HG02642 (cell line): ENCODE results near the gene CDKAL1.

Experiments used
- ATAC-seq: cut with Tn5 transposase; IDR thresholded peaks from one replicate; pipeline ENCODE4 v1.9.1; 2021; ENCODE audit warnings: mild to moderate bottlenecking; ENCODE audit not compliant: unreplicated experiment, poor library complexity

CDKAL1 gene

DNA sequence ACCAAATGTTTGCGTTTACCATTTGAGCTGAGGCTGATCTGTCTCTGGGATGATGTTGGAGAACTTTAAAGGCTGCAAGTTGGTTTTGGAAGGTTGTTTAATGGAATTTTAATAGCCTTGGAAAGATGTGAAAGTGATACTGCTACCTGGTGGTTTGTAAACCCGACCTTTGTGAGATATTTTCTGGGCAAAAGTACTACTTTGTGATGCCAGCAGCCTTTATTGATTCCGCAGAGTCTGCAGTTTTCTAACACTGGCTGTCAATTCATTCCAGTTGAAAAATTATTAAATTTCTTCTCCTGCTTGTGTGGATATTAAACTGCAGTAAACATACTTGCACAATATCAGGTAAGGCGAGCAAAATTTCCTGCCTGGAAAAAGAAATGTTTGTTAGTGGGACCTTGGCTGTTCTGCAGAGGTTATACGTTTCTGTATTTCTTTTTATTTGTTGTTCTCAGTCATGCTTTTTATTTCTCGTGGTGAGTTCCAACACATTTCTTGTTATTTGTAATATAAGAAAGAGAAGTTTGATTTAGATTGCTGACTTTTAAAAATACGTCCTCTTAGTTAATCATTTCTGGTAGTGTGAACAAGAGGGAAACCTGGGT lies 322.5 kb downstream of the CDKAL1 start:
- no peak for ATAC-seq

DNA sequence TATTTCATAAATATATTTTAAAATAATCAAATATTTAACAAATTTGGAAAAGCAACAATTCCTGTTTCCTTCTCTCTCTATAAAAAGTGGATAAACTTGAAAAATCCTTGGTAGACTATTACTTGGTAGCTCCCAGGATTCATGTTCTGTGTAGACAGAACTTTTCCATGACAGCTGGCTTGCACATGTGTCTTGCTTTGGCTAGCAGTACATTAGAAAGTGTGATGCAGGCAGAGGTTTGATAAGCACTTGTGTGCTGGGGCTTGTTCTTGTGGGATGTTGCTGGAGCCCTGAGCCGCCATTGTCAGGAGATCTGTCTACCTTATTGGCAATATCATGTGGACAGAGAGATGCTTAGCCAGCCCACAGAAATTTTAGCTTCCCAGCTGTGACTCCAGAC lies 327.2 kb downstream of the CDKAL1 start:
- no peak for ATAC-seq

DNA sequence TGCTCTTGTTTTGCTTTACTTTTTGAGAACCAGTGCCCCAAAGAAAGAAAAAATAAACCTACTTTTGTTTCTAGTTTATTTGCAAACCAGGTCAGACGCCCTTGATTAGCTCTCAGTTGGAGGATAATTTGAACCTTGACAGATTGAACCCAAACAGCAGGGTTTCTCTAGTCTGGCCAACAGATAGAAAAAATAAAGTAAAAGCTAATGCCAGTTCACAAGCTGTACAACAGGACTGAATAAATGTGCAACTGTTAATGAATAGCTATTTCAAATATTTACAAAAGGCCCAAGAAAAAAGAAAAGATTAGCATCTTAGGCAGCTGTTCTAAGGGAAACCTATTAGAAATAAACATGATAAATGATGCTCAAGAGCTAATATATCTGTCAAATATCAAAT lies 331.8 kb downstream of the CDKAL1 start:
- ATAC-seq, result no peak

DNA sequence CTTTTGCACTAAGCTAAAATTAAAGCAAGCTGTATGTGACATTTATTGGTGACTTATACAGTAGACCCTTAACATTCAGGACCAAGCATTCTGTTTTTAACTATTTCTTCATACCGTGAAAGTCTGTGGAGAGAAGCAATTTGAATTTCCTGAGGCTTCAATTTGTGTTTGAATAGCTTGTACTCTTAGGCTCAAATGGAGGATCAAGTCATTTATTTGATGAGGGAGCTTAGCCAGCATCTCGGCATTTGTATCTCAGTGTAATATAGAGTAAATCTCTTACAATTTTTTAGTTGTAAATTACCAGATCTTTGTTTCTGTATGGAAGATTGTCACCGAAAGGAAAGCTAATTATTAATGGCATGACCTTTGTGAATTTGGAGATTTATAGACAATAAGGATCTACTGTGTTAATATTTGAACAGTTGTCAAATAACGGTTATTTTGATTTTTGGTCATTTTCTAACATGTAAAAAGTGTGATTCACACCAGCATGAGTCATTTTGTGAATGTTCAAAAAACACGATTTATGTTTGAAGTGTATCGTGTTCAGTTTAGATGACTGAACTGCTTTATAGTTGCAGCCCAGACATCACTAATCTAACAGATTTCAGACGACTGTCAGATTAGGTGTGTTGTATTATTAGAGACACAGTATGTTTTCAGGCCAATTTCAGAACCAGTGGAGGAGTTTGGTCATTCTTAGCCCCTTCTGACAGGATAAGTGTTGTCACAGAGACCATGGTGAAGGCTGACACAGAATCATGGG lies 332.9 kb downstream of the CDKAL1 start:
- no peak for ATAC-seq

DNA sequence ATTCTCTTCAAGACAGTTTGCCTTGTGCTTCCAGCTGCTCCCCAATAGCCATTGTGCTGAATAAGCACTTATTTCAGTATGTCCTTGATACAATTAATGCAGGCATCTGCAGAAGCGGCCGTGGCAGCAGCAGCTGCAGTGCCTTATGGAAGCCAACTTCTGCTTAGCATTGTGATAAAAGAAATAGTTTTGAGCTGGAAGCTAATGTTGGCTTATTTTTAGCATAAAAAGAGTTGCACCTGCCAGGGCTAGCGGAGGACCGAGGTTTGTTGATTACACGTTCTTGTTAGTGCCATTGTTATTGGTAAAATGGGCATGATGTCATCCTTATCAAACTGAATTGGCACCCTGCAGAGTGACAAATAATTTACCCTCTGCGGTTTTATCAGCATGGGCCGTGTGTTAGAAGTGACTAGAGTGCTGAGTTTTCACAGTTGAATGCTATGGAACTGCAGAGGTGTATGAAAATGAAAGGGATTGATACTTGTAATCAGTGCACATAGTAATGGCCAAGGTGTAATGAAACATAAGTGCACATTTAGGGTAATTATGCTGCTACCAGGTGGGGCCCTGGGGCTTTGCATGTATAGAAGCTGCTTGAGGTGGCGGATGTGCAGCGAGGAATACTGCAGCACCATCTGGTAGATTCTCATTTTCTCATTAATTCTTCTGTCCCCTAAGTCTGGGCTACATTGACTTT lies 334.3 kb downstream of the CDKAL1 start:
- ATAC-seq, result no peak

DNA sequence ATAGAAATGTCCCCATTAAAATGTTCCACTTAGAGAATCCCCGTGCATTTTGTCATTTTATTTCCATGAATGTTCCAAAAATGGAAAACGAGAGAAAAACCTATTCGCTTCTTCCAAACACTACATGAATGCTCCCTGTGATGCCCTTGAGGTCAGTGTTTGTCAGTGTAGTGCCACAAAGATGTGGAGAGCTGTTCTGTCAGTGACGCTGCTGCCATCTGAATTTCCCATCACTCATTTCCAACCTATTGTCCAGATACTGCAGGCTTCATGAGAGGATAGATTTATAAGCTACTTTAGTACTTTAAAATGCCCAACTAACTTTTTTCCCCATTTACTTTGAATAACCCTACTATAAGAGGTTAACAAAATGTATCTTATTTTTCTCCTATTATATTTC lies 335.8 kb downstream of the CDKAL1 start:
- no peak for ATAC-seq

DNA sequence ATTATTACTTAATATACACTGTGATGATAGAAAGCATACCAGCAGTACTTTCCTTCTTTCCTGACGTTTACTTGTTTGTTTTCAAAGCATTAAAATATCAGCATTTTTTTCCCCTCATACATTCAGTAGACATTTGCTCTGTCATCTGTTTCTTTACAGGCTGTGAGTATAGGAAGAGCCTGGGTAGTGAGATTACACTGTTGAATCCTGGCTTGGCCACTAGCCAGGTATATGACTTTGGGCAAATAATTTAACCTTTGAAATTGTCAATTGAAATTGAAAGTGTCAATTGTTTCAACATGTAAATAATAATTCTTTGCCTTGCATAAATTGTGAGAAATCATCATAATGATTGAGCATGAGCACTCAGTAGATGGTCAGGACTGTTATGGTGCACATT lies 336.2 kb downstream of the CDKAL1 start:
- ATAC-seq, result no peak

DNA sequence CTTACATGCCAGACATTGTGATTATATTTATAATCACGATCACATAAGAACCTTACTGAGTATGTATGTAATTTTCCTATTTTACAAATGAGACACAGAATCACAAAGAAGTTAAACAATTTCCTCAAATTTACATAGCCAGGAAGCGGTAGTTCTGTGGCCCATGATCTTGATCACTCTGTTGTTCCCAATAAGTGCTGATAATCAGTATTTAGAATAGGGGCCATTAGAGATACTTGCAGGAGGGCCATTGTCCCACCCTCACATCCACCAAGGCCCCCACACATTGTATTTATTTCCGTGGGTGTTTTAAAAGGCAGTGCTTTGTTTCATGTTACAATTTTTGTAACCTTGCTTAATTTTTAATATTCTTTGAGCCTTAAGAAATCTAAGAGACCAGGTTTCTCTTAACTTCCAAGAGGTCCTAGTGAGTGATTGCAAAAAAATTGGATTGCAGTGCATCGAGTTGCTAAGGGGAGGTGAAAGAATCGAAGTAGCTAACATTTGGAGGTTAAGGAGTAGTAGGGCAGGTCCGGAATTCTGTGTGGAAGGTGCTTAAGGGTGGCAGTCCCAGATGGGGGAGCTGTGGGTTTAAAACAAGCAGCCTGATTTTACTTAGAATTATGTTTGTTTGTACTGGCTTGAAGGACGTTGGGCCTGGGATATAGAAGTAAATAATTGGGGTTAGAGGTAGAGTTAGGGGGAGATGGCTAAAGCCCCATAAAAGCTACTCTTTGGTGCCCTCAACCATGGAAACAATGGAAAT lies 339.4 kb downstream of the CDKAL1 start:
- no peak for ATAC-seq

DNA sequence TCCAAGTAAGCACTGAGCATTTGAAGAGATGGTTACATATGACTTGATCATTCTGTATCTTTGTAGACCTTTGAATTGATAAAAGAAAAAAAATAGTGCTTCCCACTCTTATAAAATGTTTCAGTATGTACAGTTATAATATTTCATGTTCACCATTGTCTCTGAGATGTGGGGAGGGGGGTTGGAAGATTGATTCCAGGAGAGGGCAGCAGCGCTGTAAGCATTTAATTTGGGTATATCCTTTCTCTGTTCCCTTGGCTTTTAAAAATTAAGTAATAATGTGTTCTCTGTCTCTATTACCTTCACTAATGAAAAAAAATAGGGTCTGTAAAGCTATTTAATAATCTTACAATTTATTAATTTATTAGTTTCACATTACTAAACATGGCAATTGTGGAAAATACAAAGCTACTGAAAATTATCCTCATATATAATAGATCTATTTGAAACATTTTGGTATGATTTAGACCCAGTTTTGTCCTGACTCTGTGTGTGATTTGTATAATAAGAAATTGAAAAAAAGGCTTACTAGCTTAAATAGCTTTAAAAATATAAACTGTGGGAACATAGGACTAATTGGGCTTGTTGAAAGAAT lies 341.2 kb downstream of the CDKAL1 start:
- ATAC-seq, result no peak

DNA sequence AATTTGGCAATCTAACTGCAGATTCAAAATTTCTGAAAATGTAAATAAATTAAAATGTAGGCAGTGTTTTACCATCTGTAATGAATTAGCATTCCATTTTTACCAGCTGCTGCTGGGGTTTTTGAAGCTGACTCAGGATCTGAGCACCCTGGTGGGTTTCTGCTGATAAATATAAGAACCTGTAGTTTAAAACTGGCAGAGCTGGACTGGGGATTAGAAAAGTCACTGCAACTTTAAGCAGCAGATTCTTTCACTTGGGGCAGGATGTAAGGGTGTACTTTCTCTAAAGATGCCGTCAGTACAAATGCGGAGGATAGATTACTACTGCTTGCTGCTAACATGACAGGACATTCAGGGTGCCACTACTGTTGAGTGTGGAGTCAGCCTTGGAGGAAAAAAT lies 341.8 kb downstream of the CDKAL1 start:
- no peak for ATAC-seq

DNA sequence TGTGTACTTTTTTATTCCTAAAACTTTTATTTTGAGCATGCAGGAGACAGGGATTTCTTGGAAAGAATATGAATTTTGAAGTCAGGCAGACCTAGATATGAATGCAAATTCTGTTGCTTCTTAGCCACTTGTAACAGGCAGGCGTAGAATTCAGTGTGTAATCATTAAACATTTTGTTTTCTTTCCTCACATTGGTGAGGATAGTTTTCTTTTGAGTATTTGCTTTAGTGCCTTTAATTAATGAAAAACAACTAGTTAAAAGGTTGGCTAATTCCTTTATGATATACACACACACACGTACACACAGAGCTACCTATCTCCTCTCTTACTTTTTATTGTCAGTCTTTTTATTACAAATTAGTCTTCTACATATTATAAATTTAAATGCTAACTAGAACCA lies 342.3 kb downstream of the CDKAL1 start:
- no peak for ATAC-seq

DNA sequence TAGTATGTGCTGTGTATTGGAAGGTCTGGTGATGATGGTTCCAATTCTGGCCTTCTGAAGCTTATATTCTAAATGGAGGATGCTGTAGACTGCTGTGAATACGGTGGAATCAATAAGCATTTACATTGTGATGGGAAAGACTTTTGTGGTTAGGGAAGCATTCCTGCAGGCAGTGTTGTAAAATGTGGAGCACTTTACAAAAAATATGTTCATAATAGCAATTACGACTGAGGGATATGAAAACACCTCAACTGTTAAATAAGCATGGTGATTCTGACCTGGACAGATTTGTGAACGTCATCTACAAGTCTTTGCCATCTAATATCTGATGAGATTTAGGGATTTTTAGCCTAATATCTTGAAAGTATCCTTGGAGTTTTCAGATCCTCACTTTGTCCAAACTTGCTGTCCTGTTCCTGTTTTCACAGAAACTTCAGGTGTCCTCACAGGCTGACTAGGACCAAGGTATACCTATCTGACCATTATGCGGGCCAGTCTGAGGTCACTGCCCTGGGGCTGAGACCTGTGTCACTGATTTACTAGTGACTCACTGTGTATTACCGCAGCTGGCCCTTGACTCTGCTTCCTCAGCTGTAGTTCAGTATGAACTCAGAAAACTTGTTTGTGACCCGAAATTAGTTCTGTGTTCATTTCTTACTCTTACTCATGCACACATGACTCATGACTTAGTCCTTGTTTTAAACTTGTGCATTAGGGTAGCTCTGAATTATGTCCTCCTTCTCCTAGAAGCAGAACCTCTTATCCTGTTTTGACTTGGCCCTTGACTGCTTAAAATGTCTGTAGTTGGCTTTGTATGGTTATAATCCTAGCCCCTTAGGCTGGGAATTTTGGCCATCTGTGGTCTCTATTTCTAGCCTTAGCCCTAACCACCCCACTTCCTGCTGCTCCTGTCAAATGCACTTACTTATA lies 343.0 kb downstream of the CDKAL1 start:
- peak; percentile 98 for ATAC-seq

DNA sequence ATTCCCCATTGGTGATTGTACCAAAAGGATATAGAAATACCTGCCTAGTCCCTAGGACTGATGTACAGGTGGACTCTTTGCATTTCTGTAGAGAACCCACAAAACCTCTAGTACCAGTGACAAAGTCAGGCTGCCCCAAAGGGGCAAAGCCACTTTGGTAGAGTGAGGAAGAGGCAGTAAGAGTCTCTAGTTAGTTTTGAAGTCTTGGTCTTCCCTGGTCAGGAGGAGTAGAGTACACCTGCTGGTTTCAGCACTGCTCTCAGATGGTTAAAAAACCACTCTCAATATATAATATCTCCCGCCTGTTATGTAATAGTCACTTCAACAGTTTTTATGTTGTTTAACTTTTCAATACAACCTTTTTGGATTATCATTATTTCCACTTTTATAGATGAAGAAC lies 344.9 kb downstream of the CDKAL1 start:
- ATAC-seq, result no peak

DNA sequence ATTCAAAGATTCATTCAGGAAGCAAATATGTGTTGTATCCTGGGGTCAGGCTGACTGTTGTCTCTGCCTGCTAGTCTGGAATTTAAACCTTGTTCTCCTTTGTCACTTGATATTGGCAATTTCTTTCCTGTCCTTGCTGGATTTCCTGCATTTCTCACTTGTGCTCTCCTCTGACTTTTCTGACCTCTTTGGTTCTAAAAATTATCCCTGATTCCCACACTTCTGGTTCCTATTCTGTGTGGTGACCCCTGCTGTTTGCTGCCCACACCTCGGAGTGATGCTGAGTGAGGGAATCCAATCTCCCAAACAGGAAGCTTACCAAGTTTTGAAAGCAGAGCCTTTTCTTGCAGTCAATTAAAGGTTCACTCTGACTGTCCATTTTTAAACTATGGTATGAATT lies 345.3 kb downstream of the CDKAL1 start:
- no peak for ATAC-seq

DNA sequence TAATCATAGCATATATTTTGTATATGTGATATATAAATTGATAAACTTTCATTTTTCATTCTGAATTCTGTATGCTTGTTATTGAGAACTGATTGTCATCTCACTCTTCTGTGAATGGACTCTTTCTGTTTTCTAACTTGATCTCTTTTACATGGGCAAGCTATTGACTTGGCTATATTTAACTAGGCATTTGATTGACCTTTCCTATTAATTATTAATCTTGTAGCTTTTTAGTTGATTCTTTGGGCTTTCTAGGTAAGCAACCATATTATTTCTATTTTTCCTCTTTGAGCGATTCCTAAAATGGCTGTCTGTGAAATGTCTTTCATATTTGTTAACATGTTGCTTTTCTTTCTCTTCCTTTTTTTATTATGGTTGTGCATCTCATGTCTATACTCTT lies 347.1 kb downstream of the CDKAL1 start:
- ATAC-seq, result no peak

DNA sequence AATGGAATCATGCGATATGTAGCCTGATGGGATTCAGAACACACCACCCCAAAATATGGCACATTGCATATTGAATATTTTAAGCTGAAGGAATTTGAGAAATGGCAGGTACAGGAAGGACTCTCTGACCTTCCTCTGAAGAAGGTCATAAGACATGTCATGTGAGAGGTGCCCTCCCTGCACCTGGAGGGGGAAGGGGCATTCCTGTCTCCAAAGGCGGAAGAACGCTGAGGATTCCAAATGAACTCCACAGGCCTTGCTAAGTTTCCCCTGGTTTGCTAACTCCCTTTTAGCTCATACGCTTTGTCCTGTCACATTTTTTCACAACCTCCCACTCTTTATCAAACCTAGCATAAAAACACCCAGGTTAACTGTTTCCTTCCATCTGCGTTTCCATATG lies 347.8 kb downstream of the CDKAL1 start:
- ATAC-seq, result no peak

DNA sequence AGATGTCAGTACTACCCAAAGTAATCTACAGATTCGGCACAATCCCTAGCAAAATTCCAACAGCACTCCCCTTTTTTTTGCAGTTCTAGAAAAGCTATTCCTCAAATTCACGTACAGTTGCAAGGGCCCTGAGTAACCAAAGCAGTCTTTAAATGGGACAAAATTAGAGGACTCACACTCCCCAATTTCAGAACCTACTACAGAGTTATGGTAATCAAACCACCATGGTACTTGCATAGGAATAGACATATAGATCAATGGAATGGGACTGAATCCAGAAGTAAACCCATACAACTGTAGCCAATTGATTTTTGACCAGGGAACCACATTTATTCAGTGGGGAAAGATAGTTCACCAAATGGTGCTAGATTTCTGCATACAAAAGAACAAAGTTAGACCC lies 350.8 kb downstream of the CDKAL1 start:
- no peak for ATAC-seq

DNA sequence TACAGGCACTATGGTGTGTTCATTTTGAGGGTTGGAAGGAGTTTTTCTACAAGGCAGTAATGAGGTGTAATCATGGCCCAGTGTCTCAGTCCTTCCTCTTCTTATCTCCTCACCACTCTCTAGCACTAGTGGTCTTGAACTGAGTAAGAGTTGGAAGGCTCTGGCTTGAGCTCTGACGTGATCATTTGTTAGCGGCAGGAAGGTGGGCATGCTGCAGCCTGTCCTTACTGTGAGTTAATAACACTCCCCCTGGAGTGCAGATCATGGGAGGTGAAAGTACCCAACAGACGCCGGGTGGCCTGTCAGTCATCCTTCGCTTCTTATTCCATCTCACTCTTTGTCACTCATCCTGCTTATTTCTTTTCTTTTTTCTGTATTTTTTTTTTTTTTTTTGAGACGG lies 356.9 kb downstream of the CDKAL1 start:
- ATAC-seq, result no peak

DNA sequence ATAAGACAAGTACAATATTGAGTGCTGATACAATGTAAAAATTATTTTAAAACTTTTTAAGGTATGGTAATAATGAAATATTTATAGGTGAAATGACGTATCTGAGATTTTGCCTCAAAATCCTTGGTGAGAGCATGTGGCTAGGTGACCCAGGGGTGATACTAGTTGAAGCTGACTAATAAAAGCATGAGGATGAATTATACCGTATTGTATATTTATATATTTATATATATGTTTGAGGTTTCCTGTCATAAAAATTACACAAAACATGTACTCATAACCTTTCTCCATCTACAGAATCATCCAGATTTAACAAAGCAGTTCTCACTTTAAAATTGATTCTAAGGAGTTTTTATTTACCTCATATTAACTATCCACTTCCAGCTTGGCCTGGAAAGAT lies 358.1 kb downstream of the CDKAL1 start:
- ATAC-seq, result no peak

DNA sequence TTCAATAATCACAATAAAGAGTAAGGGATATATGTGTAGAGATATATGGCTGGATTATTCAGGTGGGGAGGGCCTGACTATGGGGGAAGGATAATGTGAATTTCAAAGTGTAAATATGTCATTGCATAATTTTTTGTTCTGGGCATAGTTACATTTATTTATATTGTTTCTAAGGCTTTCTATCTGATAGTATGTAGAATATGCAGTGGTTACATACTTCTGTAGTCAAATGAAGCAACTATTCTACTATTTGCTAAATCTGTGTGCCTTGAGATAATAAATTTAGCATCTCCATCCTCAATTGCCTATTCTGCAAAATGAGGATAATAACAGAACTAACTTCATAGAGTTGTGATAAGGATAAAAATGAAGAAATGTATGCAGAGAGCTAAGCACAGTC lies 359.2 kb downstream of the CDKAL1 start:
- ATAC-seq, result no peak
